HK-2 (cell line): ENCODE results near the gene ZRANB3.
"Not testable (repeated sequence)": the region's sequence is repeated elsewhere in the genome, so short reads cannot be mapped to it uniquely, and the experiment has no call there.

Experiments
- DNase-seq: peaks from one replicate; pipeline ENCODE4 v3.0.0-alpha.2; 2018; ENCODE audit not compliant: unreplicated experiment

The ZRANB3 gene

GRCh38 chr2:135125940-135126339 lies 405.1 kb downstream of the ZRANB3 start:
- no peak for DNase-seq

- DNase-seq = no peak
These were observed 405.8 kb downstream of the ZRANB3 start for GRCh38 chr2:135124924-135125886.

GRCh38 chr2:135121658-135122039 lies 409.4 kb downstream of the ZRANB3 start:
- not testable (repeated sequence) for DNase-seq

- no peak for DNase-seq
These were observed 409.9 kb downstream of the ZRANB3 start for GRCh38 chr2:135121016-135121657.

GRCh38 chr2:135119582-135119981 lies 411.4 kb downstream of the ZRANB3 start:
- DNase-seq = no peak

- no peak for DNase-seq
These were observed 417.7 kb downstream of the ZRANB3 start for GRCh38 chr2:135113322-135113721.

GRCh38 chr2:135105513-135106316 lies 425.3 kb downstream of the ZRANB3 start:
- not testable (repeated sequence) for DNase-seq

- DNase-seq = no peak
These were observed 427.2 kb downstream of the ZRANB3 start for GRCh38 chr2:135103843-135104242.

- DNase-seq = no peak
These were observed 431.1 kb downstream of the ZRANB3 start for GRCh38 chr2:135099802-135100483.

GRCh38 chr2:135097532-135098231 lies 433.3 kb downstream of the ZRANB3 start:
- no peak for DNase-seq

- DNase-seq = no peak
These were observed 434.2 kb downstream of the ZRANB3 start for GRCh38 chr2:135096665-135097446.

GRCh38 chr2:135095591-135095990 lies 435.4 kb downstream of the ZRANB3 start:
- DNase-seq = no peak

GRCh38 chr2:135094508-135094907 lies 436.5 kb downstream of the ZRANB3 start:
- DNase-seq = no peak

GRCh38 chr2:135093670-135094330 lies 437.2 kb downstream of the ZRANB3 start:
- no peak for DNase-seq

GRCh38 chr2:135093193-135093592 lies 437.8 kb downstream of the ZRANB3 start:
- DNase-seq = no peak

- DNase-seq = no peak
These were observed 439.3 kb downstream of the ZRANB3 start for GRCh38 chr2:135091681-135092080.

- DNase-seq = not testable (repeated sequence)
These were observed 441.4 kb downstream of the ZRANB3 start for GRCh38 chr2:135089597-135089996.
